C4-2B (cell line): ENCODE measurements around the gene KCNQ1.

Experiments used
- ZFX ChIP-seq: fragments of 450-650 bp; IDR thresholded peaks from 2 replicates; pipeline ENCODE4 v1.6.1; 2017
- TF ChIP-seq, protein P1 (sequence below): fragments of 450-650 bp; conservative IDR thresholded peaks from 2 replicates; pipeline ENCODE4 v1.5.1; 2017; ENCODE audit warnings: mild to moderate bottlenecking

DNA sequence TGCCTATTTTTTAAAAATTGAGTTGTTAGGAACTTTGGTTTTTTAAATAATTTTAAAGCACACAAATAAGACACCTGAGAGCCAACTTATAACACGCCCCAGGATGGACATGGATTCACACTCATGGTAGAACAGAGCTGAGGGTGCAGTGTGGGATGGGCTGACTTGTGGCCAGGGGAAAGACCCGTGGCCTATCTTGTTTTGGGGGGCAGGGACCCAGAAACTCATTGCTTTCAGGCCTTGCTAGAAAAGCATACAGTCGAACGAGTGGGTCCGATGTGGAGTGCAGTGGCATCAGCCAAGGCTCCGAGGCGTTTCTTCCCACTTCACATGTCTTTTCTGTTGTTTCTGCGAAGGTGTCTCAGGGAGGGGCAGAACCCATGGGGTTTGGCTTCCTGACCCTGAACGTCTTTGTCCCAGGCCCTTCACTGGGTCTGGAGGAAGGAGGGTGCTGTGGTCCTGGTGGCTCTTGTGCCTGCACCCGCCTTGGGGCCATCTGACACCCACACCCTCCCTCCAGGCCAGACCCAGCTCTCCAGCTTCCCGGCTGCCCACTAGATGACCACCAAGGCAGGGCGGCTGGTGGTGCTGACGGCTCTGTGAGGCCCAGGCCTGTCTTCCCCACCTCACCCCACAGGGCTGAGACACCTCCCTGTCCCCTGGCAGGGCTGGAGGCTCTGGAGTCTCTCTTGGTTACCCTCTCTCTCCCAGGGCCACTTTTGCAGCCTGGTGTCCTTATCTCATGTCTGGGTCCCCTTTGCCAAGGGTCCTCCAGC lies 120.8 kb downstream of the KCNQ1 start:
- TF ChIP-seq, protein P1, sequence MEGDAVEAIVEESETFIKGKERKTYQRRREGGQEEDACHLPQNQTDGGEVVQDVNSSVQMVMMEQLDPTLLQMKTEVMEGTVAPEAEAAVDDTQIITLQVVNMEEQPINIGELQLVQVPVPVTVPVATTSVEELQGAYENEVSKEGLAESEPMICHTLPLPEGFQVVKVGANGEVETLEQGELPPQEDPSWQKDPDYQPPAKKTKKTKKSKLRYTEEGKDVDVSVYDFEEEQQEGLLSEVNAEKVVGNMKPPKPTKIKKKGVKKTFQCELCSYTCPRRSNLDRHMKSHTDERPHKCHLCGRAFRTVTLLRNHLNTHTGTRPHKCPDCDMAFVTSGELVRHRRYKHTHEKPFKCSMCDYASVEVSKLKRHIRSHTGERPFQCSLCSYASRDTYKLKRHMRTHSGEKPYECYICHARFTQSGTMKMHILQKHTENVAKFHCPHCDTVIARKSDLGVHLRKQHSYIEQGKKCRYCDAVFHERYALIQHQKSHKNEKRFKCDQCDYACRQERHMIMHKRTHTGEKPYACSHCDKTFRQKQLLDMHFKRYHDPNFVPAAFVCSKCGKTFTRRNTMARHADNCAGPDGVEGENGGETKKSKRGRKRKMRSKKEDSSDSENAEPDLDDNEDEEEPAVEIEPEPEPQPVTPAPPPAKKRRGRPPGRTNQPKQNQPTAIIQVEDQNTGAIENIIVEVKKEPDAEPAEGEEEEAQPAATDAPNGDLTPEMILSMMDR, result no peak
- TF ChIP-seq ZFX, result no peak
